GM18909 (cell line): ENCODE data around the gene ZNF536.
"Not testable (repeated sequence)": the region's sequence is repeated elsewhere in the genome, so short reads cannot be mapped to it uniquely, and the experiment has no call there.

Experiments used
- ATAC-seq: cut with Tn5 transposase; IDR thresholded peaks from one replicate; pipeline ENCODE4 v1.9.1; 2021; ENCODE audit warnings: mild to moderate bottlenecking; ENCODE audit not compliant: unreplicated experiment, poor library complexity

ZNF536 gene

GRCh38 chr19:30441011-30441410 lies 68.8 kb downstream of the ZNF536 start:
- ATAC-seq: no peak

DNA sequence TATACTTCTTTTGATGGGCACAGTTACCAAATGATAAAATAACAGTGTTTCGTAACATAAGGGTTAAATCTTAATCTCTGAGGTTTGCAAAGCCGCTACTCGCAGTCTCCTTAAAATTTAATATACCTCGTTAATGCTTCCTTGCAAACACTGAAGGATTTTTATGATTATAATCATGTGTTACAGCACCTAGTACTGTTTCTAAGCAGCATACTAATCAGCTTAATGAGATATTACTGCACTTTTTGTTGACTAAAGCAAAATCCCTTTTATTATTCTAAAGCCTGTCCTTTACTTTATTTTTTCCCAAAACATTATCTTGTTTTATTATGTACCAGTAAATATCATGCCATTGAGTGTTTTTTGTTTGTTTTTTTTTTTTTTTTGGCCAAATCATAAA lies 70.5 kb downstream of the ZNF536 start:
- no peak for ATAC-seq

- ATAC-seq: no peak
These were observed 71.5 kb downstream of the ZNF536 start for GRCh38 chr19:30443531-30444252.

- ATAC-seq: no peak
These were observed 72.1 kb downstream of the ZNF536 start for GRCh38 chr19:30444253-30444671.

DNA sequence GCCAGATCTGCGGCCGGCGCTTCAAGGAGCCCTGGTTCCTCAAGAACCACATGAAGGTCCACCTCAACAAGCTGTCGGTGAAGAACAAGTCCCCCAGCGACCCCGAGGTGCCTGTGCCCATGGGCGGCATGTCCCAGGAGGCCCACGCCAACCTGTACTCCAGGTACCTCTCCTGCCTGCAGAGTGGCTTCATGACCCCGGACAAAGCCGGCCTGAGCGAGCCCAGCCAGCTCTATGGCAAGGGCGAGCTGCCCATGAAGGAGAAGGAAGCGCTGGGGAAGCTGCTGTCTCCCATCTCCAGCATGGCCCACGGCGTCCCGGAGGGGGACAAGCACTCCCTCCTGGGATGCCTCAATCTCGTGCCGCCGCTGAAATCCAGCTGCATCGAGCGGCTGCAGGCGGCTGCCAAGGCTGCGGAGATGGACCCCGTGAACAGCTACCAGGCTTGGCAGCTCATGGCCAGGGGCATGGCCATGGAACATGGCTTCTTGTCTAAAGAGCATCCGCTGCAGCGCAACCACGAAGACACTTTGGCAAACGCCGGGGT lies 72.6 kb downstream of the ZNF536 start:
- no peak for ATAC-seq

DNA sequence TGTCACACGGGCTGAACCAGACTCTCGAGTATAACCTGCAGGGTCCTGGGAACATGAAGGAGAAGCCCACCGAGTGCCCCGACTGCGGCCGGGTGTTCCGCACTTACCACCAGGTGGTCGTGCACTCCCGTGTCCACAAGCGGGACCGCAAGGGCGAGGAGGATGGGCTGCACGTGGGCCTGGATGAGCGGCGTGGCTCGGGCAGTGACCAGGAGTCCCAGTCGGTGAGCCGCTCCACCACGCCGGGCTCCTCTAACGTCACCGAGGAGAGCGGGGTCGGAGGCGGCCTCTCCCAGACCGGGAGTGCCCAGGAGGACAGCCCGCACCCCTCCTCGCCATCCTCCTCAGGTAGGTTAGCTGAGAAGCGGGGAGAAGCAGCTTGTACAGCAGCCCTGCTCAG lies 73.2 kb downstream of the ZNF536 start:
- no peak for ATAC-seq

GRCh38 chr19:30446120-30446519 lies 73.9 kb downstream of the ZNF536 start:
- ATAC-seq: not testable (repeated sequence)

DNA sequence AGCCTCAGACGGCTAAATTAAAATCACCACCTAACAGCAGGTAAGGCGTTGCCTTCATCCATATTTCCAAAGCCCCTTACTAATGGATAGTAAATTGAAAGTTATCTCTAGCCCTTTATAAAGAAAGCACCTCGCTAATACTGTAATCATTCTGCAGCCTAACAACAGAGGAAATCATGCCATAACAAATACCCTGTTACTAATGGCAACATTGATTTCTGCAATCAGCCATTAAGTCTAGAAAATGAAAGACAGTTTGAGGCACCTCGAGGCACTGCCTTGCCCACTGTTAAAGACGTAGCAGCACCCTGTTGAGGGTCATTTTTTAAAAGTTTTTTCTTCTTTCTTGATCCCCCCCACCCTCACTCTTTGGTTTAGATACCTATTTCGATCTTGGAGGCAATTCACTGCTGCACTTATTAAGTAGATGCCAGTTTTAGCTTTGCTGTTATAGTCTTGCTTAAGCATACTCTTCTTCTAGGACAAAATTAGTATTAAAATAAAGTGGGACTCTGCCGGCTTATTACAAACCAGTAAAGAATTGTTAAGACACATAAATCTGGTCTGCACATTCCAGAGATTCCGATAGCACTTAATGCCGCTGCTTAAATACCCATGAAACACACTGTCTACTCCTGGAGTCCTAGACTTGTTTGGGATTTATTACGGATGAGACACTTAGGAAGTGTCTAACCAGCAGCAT lies 74.8 kb downstream of the ZNF536 start:
- no peak for ATAC-seq

DNA sequence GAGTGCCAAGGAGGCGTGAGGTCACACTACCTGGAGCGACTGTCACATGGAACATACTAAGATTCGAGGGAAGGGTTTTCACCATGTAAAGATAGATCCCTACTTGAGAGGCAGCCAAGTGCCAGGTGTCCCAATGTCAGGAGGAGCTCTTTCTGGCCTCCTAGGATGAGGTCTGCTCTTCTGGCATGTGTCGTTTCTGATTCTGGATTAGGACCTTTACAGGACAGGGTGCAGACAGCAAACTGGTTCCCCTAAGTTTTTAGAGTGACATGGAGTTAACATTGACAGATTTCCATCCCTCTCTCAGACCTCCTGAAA lies 75.3 kb downstream of the ZNF536 start:
- no peak for ATAC-seq

- no peak for ATAC-seq
These were observed 76.3 kb downstream of the ZNF536 start for GRCh38 chr19:30448386-30449077.

- ATAC-seq: no peak
These were observed 77.0 kb downstream of the ZNF536 start for GRCh38 chr19:30449078-30449590.

DNA sequence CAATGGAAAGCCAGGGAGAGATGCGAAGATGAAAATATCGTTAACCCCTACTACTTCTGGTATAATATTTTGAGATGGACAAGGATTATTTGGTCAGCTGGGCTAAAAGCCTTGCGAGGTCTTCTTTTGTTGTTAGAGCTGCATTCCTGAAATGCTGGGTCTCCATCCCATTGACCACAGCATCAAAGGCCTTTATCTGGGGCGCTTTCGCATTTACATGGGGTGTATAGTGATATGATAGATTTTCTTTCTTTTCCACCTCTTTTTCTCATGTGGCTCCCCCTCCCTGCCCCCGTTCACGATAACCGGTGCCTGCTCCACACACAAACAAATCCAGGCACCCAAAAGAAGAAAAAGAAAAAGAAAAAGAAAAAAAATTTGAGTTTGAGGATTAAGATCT lies 77.5 kb downstream of the ZNF536 start:
- no peak for ATAC-seq

DNA sequence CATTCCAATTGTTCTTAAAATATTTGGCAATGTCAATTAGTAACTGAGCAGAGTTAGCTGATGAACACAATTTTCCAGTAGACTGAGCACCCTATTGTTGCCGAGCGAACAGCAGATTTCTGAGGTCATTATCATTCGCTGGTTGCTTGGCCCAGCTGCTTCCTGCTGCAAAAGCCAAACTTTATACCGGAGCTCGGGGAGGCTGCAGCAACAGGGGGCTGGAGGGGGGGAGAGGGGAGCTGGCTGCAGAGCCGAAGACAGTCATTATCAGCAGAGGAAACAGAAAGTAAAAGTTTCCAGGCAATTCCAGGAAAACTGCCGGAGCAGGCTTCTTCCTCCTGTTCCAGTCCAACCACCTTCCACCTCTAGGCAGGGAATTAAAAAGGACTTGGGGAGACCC lies 77.9 kb downstream of the ZNF536 start:
- ATAC-seq: no peak

DNA sequence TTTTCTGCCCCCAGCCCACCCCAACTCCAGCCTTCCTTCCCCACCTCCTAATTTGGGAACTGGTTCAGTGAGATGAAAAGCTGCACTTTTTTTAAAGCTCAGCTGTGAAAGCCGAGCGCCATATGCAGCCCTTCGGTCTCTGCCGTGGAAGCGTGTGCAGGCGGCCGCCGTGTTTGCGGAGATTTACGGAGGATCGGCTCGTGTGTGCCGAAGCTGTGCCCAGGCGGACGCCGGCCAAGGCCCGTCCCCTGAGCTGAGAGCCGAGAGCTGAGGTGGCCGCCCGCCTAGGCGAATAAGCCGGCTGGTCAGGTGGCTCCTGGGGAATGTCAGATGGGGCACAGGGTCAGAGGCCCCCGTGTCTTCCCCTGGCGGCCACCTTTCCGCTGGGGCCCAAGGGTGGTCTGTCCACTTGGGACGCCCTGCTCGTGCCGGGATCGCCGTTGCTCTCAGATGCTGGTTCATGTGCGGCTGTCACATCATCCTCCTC lies 78.7 kb downstream of the ZNF536 start:
- ATAC-seq: no peak

DNA sequence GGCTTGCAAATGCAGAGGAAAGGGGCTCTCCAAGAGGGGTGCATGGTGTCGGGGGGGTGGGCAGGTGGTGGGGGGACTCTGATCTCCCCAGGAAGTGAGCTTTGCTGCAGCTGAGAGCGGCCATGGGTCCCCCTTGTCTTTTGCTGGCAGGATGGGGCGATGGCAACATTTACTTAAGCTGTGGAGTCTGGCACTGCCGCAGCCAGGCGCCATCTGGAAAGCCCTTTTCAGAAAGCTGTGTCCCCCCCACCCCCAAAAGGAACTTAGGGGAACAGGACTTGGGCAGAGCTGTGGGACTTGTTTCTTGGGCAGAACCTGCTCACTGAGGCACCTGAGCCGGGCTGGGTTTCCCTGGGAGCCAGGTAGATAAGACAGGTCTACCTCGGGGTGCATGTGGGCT lies 80.7 kb downstream of the ZNF536 start:
- no peak for ATAC-seq

GRCh38 chr19:30453743-30454142 lies 81.6 kb downstream of the ZNF536 start:
- no peak for ATAC-seq

- no peak for ATAC-seq
These were observed 83.7 kb downstream of the ZNF536 start for GRCh38 chr19:30455881-30456280.

DNA sequence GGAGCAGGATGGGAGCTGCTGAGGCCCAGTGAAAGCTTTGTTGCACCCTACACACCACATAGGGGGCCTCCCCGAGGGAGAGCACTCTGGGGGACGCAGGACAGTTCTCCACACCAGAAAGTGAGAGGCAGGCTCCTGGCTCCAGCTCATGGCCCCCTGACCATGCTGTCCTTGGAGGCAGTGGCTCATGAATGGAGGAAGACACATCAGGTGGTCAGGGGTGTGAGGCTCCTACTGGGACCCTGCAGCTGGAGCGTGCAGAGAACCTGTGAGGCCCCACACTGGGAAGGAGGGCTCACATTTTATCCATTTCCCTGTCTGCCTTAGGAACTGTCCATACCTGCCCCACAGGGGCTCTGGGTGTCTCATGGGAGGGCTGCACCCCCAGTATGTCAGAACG lies 85.3 kb downstream of the ZNF536 start:
- no peak for ATAC-seq

DNA sequence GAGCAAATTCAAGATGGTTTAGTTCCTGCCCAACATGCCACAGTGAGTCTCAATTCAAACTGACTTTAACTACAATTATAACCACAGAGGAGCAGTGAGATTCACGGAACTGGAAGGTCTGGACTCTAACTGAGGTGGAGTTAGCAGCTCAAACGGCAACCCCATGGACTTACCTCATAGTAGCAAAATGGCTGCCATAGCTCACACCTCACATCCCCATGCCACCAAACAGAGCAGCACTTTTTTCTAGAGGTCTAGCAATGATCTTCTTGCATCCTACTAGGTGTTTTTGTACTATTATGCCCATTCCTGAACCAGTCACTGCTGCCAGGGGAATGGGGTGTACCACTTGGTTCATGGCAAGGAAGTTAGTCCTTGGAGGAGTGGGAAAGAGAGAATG lies 87.7 kb downstream of the ZNF536 start:
- no peak for ATAC-seq

- no peak for ATAC-seq
These were observed 92.0 kb downstream of the ZNF536 start for GRCh38 chr19:30464162-30464561.

GRCh38 chr19:30466598-30466997 lies 94.4 kb downstream of the ZNF536 start:
- ATAC-seq: not testable (repeated sequence)
